ENCODE data around the gene FOXB1. TPM values are rescaled to one million over a fixed set of nuclear protein-coding genes. Genes with fewer than 3 reads are reported as not detected.

The FOXB1 gene
- total RNA-seq, 1 experiment from 2014 or later, result 10.8 TPM

- TF ChIP-seq OVOL2 (CRISPR knock-in tag; IDR thresholded peaks at IDR 0.05; ENCODE audit: borderline replicate concordance), result no peak
Observed at GRCh38 chr15:60000824-60001609, 3.1 kb upstream of the FOXB1 start (continued).

GRCh38 chr15:60001610-60002527 is 2.2 kb upstream of the FOXB1 start:
- POLR2A ChIA-PET, result no interaction called here
- TF ChIP-seq, protein P1, sequence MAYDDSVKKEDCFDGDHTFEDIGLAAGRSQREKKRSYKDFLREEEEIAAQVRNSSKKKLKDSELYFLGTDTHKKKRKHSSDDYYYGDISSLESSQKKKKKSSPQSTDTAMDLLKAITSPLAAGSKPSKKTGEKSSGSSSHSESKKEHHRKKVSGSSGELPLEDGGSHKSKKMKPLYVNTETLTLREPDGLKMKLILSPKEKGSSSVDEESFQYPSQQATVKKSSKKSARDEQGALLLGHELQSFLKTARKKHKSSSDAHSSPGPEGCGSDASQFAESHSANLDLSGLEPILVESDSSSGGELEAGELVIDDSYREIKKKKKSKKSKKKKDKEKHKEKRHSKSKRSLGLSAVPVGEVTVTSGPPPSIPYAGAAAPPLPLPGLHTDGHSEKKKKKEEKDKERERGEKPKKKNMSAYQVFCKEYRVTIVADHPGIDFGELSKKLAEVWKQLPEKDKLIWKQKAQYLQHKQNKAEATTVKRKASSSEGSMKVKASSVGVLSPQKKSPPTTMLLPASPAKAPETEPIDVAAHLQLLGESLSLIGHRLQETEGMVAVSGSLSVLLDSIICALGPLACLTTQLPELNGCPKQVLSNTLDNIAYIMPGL (CRISPR knock-in tag; IDR thresholded peaks at IDR 0.05), result no peak
- TF ChIP-seq IRF2 (CRISPR knock-in tag; IDR thresholded peaks at IDR 0.05; ENCODE audit: borderline replicate concordance, low read depth), result no peak
- TF ChIP-seq ZSCAN18 (CRISPR knock-in tag; IDR thresholded peaks at IDR 0.05), result no peak
- 0 out of 2 replicates have a peak, but pooled peaks have one; percentile 23 for TF ChIP-seq FOXP4 (CRISPR knock-in tag; IDR thresholded peaks at IDR 0.05)
- CTCF ChIA-PET, result interaction anchor here (1.0 to 1.6 kb wide), 5 partner anchors 9 to 277 kb away, joined by 3 to 5 read pairs (median 4); no protein-coding TSS in a partner anchor
- Mint-ChIP-seq H3K9me3 (no peaks in the 10 kb centered on the region), H3K4me1 (peaks cover 53% of the 10 kb centered on the region), H3K36me3 (peaks cover 4% of the 10 kb centered on the region), H3K27me3 (ENCODE audit: low read depth) (peaks cover 35% of the 10 kb centered on the region), H3K27ac (no peak overlapping the region; the same call in 1 of the 2 replicates), H3K4me3 (peak overlapping the region; percentile 87)
- ATAC-seq (no peak), DNase-seq (ENCODE audit: low spot score) (no peak)

DNA sequence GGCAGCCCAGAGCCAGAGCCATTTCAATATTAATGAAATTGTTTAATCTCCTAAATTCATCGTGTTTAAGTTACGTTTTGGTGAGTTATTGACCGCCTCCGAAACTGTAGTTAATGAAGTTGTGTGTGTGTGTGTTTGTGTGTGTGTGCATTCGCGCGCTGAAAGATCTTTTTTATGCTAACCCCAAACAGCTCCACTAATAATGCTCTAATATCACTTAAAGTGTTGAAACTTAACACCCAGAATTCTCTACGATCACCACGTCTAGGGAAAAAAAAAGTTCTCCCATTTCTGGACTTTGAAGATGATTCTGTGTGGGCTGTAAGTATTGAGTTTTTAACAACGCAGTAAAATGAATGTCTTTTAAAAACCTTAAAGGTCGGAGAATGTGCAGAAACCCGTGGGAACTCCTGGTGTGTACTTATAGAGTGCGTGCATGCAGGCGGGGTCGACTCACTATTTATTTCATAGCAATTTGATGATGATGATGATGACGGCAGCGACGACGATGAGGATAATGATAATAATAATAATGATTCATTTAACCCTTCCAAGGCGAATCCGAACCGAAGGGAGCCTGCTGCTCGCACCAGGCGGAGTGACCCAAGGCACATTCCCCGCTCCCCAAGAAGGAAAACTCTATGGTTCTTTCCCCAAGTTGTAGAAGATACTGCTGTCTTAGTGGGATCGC is 1.4 kb upstream of the FOXB1 start:
- ChIA-PET POLR2A (interaction anchor here (2.3 kb wide), 1 partner anchor 8 kb away, joined by 30 read pairs; no protein-coding TSS in a partner anchor), CTCF (interaction anchor here (1.0 to 4.8 kb wide), 5 partner anchors 9 to 251 kb away, joined by 3 to 119 read pairs (median 4); no protein-coding TSS in a partner anchor)
- H3K9me3 Mint-ChIP-seq, result no peaks in the 10 kb centered on the region
- H3K27me3 Mint-ChIP-seq (ENCODE audit: low read depth), result peaks cover 35% of the 10 kb centered on the region
- H3K4me3 Mint-ChIP-seq, result peak overlapping the region; percentile 87
- no peak for DNase-seq (ENCODE audit: low spot score)
- peaks cover 55% of the 10 kb centered on the region for H3K4me1 Mint-ChIP-seq
- no peak for ATAC-seq
- H3K27ac Mint-ChIP-seq, result peak overlapping the region; percentile 15; the same call in 1 of the 2 replicates
- H3K36me3 Mint-ChIP-seq, result peaks cover 4% of the 10 kb centered on the region
- TF ChIP-seq RORB (CRISPR knock-in tag; IDR thresholded peaks at IDR 0.05) (no peak), NFATC4 (CRISPR knock-in tag; IDR thresholded peaks at IDR 0.05) (no peak), FOXP4 (CRISPR knock-in tag; IDR thresholded peaks at IDR 0.05) (no peak), RELA (CRISPR knock-in tag; IDR thresholded peaks at IDR 0.05; ENCODE audit: borderline replicate concordance) (no peak)
- TF ChIP-seq, protein P2, sequence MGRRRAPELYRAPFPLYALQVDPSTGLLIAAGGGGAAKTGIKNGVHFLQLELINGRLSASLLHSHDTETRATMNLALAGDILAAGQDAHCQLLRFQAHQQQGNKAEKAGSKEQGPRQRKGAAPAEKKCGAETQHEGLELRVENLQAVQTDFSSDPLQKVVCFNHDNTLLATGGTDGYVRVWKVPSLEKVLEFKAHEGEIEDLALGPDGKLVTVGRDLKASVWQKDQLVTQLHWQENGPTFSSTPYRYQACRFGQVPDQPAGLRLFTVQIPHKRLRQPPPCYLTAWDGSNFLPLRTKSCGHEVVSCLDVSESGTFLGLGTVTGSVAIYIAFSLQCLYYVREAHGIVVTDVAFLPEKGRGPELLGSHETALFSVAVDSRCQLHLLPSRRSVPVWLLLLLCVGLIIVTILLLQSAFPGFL (CRISPR knock-in tag; IDR thresholded peaks at IDR 0.05; ENCODE audit: borderline replicate concordance), result no peak
